Hematopoietic multipotent progenitor cell treated with erythropoietin and hydrocortisone succinate and interleukin-3 and kit ligand, for 6 days (in vitro differentiated cells): Measurements from ENCODE around the gene MYLK.

Experiments
- DNase-seq: peaks from one replicate; pipeline ENCODE4 v3.0.0-alpha.2; 2015

The MYLK gene

DNA sequence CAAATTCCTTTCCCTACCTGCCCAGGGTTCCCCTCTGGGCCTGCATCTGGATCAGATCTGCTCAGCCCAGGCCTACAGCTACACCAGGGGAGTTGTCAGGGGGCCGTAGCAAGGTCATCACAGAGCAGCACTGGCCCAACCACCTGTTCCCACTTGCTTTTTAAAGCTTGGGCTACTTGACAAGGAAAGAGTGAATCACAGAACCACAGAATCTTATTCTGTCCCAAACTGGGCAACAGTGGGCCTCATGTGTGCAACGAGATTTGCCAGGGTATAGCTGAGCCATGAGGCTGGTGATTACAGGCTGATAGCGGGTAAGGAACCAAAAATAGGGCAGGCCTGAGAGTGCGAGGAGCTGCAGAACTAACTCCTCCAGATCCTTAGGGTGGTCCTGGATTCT, 66.7 kb downstream of the MYLK start:
- no peak for DNase-seq

DNA sequence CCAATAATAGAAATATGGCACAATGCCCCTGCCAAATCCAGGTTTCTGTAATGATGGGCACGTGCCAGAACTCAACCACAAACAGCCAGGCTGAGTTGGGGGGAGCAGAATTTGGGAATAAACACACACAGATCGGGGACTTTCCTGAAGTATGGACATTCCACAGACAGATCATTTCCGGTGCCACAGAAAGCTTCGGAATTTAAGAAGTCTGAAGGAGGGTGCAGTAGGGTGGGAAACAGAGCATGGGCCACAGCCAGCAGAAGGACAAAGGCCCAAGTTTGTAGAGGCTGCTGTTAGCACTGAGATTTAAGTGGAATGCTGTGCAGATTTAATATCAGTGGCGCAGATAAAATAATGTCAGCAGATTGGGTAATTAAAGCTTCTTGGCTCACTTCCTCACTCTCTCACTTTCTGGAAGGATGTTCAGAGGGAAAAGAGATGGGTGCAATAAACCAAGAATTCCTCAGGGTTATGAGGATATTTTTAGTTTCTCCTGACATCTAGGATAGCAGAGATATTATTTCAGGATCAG, 67.4 kb downstream of the MYLK start:
- no peak for DNase-seq

DNA sequence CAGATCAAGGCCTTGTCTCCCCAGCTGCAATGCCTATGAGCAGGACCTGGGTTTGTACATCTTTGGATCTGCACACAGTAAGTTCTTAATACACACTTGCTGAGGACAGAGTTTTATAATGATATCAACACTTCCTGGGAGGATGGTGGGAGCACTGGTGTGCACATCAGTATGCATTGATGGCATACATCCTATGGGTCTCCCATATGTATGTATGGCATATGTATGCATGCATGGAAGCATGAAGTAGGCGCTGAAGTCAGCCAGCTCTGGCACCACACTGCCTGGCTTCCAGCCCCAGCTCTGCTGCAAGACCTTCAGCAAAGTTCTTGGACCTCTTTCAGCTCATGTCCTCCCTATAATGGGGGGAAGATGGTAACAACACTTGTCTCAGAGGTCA, 68.2 kb downstream of the MYLK start:
- DNase-seq = no peak

DNA sequence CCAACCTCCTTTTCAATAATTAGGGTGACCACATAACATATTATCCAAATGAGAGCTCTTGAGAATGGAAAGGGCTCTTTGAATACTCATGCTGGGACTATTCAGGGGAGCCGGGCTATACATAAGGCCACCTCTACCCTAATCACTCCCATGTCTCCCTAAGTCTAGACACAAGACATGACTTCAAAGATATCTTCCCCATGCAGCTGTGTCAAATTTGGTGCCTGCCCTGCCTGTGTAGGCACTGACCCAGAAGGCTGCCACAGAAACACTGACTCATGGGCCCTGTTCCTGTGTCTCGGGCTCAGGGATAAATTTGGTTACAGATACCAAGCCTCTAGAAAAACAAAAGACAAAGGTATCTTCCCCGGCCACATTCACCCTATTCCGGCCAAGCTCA, 70.3 kb downstream of the MYLK start:
- peak; percentile 37 for DNase-seq

DNA sequence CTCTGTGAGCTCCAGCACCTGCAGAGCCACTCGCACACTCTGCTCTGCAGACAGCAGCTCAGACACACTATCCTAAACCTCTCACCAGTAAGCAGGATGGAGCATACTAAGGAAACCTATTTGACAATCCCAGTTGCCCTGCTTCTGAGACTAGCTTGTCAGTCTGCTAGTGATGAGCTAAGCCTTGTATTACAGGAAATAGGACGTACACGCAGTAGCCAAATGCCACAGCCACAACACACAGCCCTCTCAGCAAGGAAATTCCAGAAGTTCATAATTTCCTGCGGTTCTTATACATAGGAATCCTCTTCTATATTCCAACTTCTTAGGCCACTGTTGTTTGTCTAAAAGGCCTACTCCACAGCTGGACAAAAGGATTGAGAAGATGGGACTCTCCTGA, 74.5 kb downstream of the MYLK start:
- DNase-seq = no peak

DNA sequence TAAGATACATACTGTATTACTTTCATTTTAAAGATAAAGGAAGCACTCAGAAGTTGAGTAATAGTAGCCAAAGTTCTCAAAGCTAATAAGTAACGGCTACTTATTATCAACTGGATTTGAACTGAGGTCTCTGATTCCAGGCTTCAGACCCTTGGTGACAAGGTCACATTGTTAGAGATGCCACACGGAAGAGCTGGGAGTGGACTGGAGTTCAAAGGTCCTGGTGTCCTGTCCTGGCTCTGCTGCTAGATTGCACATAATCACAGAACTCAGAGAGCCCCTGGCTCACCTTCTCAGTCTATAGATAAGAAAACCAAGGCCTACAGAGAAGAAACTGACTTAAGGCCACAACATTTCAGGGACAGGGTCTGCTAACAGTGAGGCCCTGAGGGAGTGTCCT, 75.3 kb downstream of the MYLK start:
- DNase-seq = no peak

DNA sequence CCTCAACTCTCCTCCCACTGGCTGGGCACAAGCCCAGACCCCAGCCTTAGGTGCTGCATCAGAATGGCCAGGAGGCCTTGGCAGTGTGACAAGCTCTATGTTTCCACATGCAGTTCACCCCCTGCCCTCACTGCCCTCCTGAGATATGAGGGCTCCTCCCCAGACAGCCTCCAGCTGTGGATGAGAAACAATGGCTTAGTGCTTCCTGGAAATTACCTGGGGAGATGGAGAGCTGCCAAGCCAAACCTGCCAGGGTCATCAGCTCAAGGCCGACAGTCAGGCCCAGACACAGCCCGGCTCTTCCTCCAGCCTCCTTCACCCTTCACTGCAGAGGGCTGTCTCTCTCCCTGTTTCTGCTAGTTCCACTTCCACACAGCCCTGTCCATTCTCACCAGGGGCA, 76.3 kb downstream of the MYLK start:
- peak; percentile 11 for DNase-seq

DNA sequence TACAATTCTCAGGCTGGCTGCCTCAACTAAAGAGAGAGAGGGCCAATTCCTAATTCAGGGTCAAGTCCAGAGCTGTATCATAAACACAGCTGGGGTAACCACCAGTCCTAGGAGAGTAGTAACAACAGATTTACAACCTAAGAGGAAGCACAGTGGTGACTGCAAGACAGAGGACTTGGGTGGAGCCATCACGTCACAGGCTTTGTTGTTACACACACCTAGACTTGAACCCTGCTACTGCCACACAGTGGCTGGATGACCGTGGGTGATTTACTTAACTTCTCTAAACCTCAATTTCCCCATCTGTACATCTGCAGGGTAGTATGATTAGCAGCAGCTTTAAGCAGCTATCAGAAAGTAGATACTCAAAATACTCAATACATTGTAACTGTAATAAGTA, 78.6 kb downstream of the MYLK start:
- DNase-seq = peak; percentile 2

DNA sequence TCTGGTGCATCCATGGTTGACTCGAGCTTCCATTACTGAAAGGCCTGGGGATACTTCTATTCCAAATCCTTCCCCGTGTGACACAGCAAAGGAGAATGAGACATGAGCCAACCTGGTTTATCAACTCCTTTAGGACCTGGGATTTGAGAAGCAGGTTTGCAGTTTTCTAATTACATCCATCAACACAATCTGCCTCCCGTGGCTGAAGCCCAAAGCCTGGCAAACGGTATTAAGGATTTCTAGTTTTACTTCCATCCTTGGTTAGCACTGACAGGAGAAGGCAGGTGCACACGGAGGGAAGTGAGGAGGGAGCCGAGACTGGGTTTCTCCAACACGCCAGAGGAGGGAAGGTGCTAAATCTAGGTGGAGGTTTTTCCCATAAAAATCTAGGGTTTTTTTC, 79.0 kb downstream of the MYLK start:
- DNase-seq = no peak

DNA sequence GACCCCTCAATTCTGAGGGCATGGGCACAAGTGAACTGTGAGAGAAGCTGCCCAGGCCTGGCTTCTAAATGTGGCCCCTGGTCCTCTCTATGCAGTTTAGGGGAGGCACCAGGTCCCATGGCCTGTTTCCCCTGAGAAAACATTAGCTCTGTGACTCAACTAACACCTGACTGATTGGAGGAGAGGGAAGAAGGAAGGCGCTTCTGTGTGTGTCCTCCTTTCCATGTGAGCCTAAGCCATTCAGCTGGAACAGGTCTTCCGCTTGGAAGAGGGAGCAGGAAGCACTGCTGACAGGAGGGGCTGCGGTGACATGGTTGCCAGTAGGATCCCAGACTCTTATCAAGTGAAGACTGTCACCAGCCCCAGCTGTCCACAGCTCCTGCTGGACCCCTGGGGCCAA, 79.5 kb downstream of the MYLK start:
- DNase-seq = no peak

DNA sequence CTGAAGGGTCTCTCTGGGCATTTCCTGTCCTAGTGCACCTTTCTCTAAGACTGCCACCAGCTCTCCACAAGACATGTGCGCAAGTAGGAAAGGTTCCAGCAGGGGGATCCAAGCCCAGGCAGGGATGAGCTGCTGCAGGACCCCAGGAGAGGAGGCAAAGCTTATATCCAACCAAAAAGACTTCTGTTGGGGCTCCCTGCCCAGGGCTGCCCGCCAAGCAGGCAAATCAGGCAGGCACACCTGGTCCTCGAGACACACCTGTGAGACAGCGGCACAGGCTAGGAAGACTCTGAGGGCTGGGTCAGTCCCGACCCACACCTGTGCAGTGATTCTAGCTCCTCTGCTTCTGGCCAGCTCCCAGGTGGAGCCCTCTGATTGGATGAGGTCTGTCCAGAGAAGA, 80.6 kb downstream of the MYLK start:
- DNase-seq = no peak

DNA sequence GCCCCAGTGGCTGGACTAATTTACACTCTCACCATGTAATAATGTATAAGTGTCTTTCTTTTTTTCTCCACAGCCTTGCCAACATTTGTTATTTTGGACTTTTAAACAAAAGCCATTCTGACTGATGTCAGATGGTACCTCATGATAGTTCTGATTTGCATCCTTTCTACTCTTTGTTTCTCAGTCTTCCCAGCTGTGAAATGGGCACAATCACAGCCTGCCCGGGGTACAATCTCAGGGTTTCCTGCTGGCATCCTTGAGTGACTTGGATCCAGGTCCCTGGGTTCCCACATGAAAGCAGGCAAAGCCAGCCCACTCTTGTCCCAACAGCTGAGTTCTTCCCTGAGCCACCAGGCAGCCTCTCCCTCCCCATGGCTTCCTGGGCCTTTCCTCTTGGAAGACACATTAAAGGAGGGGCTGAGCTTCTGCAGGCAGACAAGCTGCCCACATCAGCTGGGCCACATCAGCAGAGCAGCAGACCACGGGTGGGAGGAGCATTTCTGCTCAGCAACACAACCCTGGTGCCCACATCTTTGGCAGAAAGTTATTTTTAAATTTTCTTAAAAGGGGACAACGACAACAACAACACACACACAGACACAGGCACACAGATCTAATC, 82.0 kb downstream of the MYLK start:
- DNase-seq = no peak

DNA sequence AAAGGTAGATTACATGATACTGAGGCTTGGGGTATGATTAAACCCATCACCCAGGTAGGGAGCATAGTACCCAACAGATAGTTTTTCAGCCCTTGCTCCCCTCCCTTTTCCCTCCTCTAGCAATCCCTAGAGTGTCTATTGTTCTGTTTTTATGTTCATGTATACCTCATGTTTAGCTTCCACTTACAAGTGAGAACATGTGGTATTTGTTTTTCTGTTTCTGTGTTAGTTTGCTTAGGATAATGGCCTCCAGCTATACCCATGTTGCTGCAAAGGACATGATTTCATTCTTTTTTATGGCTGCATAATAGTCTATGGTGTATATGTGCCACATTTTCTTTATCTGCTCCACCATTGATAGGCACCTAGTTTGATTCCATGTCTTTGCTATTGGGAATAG, 82.7 kb downstream of the MYLK start:
- DNase-seq = no peak

DNA sequence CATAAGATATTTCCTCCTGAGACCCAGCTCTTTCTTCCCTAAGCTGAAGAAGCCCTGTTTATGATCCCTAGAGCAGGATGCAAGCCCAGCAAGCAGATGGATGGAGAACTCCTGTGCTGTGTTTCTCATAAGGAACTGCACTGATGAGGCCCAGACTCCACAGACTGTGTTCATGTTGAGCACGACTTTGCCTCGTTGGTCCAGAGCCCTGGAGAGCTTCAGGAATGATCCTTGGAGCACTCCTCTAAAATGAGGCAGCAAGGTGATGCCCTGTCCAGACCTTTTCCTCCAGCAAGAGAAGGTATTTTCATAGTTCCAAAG, 83.8 kb downstream of the MYLK start:
- DNase-seq = no peak

DNA sequence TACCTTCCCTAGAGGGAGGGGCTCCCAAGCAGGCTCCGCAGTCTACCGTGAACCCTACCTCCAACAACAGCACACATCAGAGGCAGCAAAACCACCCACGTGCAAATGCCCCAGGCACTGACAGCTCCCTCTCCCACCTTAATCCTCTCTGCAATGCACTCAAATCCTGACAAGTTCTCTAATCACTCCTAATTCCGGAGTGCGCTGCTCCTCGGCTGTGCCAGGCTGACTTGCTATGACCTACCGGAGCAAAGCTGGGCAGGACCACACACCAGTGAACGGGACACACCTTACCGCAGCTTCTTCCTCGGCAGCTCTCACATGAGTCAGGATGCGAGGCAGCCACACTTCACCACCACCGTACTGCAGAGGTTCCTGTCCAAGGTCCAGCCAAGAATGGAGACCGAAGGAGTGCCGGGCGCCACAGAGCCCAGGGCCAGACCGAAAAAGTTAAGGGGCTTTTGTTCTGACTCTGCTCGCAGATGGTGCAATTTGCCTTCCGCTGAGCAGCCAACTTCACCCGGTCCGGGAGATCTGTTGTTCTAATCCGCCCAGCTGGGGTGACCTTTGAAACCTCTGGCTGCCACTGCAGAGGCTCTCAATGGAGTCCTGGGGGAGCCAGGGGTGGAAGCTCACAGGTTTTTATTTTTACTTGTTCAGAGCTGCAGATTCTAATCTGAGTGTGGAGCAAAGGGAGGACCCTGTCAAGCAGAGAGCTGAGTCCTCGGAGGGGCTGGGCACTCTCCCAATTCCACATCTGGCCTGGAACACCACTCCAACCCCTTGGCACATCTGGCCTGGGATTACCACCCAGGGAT, 84.4 kb downstream of the MYLK start:
- DNase-seq = no peak

DNA sequence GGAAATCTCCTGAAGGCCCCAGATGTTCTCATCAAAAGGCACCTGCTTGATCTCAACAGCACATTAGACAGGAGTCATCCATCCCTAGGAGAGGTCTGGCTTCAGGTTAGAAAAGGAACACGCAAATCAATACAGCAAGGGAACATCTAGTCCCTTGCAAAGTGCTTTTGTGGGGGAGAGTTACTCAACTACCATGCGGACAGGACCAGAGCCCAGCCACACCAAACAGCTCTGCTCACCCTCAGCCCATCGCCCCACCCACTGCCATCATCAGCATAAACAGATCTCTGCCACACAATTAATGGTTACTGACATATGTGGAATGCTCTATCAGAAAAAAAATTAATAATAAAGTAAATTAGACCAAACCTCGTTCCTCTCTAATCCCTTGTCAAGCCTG, 85.6 kb downstream of the MYLK start:
- no peak for DNase-seq

DNA sequence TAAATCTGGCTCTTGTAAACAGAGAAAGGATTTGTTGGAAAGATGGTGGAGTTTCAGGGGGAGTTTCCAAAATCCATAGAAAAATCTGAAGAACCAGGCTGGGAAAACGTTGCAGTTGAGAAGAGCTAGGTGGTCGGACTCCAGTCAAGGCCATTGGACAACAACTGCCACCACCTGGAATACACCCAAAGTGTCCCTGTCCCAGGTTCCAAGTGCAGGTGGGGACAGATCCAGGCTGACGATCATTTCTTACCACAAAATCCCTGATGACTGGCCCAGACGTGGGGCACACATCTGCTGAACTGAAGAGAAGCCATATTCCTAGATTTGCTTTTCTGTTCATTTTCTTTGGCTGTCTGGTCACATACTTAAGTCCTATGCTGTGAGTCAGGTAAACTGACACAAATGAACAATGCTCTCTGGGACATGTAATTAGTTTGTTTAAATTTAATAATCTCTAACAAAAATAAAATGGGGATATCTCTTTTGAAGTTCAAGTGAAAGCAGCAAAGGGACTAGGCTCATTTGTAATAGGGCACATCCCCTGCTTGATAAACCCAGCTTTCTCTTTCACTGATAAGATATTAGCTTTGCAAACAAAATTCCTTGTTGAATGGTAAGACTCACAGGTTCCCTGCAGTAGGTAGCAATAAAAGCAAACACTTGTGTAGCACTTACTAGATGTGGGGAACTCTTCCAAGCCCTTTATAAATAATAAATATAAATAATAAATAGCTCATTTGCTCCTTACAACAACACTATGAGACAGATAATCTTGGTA, 88.5 kb downstream of the MYLK start:
- DNase-seq = no peak

DNA sequence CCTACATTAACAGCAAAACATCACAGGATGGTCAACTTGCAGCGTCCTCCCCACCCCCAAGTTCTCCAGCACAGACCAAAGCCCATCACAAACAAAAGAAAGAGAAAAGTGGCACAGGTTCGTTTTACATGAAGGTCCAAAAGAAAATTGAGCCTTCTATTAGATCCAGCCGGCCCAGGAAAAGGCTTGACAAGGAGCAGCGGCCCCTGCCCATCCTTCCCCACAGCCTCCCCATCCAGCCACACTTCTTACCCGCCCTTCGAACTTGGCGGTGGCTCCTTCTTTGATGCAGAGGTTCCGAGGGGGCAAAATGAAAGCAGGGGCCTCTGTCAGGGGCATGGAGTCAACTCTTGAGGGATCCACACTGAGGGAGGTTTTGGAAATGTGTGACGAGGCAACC, 90.7 kb downstream of the MYLK start:
- DNase-seq = no peak

DNA sequence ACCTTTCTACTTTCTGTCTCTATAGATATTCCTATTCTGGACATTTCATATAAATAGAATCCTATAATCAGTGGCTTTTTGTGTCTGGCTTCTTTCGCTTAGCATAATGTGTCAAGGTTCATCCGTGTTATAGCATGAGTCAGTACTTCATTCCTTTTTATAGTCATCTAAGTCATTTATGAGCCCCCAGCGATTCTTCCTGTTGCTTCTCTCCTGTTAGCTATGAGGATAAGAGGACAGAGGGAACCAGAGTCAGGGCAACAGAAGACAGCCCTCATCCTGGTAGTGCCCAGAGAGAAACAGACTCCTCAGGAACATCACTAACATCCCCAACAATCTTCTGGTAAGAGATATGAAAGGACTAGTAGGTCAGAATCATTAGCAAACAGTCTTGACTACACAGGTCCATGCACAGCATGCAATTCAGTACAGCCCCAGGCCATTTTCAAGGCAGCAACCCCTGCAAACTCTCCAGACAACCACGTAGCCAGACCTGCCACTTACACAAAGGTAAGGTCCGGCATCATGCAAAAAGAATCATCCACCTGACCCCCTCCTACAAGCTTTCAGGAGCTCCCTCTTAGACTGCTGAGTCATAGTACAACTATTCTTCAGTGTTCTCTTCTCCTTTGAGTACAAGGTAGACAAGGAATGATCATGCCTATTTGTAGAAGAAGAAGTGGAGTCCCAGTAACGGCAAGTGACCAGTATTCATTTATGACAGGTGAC, 91.5 kb downstream of the MYLK start:
- DNase-seq = no peak

DNA sequence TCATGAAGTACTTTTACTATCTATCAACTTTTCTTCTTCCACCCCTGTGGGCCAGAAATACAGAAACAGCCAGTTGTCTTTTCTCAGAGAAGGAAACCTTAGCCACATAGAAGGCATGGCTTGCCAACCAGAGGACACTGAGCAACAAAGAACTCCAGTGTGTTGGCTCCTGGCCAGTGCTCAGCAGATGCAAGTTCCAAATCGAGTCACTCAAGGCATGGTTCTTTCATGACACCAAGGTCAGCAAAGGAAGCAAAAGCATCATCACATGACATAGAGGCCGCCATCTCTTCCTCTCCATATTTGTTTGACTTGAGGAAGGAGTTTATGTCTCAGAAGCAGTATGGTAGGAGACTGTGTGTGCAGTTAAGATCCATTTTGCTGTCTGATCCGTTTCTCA, 92.2 kb downstream of the MYLK start:
- no peak for DNase-seq

DNA sequence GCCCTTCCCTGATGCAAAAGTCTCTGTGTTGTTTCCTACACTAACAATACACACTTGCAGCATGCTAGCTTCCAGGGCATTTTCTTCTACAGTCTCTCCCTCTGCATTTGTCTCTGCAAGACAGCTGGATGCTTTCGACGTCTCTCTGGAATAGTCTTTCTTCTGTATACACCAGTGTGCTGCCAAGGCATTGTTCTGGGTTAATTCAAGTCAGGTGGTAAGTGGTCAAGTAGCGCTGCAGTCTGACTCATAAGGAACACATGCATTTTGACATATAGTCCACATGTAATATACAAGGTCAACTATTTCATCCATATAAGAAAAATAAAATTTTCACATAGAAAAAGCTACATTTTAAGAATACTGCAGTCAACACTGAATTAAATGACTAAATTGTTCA, 92.7 kb downstream of the MYLK start:
- no peak for DNase-seq

DNA sequence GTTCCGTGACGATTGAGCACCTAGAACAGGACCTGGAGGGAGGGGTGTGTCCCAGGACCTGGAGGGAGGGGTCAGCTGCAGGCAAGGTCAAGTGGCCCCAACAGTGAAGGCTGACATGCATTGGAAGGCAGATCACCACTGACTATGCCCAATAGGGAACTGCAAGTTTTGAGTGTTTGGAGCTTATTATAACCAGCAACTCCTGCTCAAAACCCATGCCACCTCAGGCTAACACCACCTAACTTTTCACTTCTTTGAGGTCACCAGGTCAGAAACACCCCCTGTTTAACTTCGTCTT, 93.1 kb downstream of the MYLK start:
- DNase-seq = no peak

DNA sequence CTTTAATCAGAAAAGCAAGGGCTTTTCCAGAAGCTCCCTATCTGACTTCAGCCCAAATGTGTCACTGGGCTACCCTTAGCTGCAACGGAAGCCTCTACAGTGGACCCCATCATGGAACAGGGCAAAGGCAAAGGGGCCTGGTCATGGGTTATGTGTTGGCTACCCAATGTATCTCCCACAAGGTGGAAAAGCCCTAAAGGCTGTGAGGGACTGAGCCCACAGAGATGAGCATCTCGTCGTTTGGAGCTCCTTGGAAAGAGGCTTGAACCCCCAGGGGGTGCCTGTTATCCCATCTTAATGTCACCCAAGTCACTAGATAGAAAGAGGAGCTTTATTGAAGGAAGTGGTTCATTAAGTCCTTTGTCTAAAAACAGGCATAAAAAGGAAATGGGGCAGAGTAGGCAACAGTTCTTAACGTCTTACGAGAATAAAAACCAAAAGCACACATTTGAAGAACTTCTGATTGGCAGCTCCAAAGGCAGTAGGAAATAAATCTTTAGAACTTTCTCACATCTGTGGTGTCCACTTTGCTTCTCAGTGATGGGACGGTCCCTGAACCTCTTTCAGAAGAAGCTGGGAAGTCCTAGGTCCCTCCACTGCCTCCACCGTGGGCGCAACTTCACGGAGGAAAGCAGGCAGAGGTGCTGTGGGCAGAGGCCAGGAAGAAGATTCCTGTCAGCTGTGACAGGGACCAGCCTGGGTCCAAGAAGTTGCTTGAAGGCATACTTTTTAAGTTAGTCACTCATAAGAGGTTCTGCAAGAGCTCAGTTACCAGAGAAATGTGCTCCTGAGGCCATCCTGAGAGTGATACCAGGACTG, 93.7 kb downstream of the MYLK start:
- no peak for DNase-seq
